ENCODE data around the gene RAPGEF1. TPM values are rescaled to one million over a fixed set of nuclear protein-coding genes. Genes with fewer than 3 reads are reported as not detected.
A peak's percentile ranks its signal among the peaks of the same experiment; 100 is the strongest.
"Not testable (repeated sequence)": the region's sequence is repeated elsewhere in the genome, so short reads cannot be mapped to it uniquely, and the experiment has no call there.

The RAPGEF1 gene
- total and polyA plus RNA-seq, 11 donors = 50.6 to 161 (median 115) TPM

GRCh38 chr9:131714161-131714646 is 25.7 kb downstream of the RAPGEF1 start:
- ATAC-seq = peak; percentile 74 to 87 (median 82)
- peaks cover 16 to 99% (median 71%) of the 10 kb centered on the region in 12 donors for H3K4me1 ChIP-seq
- no peak overlapping the region for H3K4me3 ChIP-seq
- no peaks in the 10 kb centered on the region for H3K27me3 ChIP-seq
- peak; percentile 66 to 83 (median 76) for DNase-seq
- peak in 1 of 2 donors; percentile 44 for TF ChIP-seq POLR2A (IDR thresholded peaks at IDR 0.05)
- TF ChIP-seq CTCF (IDR thresholded peaks at IDR 0.05) = no peak
- no peaks in the 10 kb centered on the region for H3K9me3 ChIP-seq
- peak overlapping the region; percentile 58 to 93 (median 84) for H3K27ac ChIP-seq
- intact Hi-C loops (cut with DNase I) = loop anchor here in 1 of 10 donors (5.0 kb wide), 1 partner anchor 47 kb away; no protein-coding TSS in a partner anchor
- peaks cover 0 to 1% (median 0%) of the 10 kb centered on the region in 9 donors for H3K36me3 ChIP-seq
- WGBS, 4 donors = 57 to 78% (median 64%) methylated on average over 10 of the region's 10 CpGs

- TF ChIP-seq CTCF (IDR thresholded peaks at IDR 0.05) = no peak
- no peak for TF ChIP-seq POLR2A (IDR thresholded peaks at IDR 0.05)
- intact Hi-C loops (cut with DNase I) = loop anchor here in 1 of 10 donors (5.0 kb wide), 1 partner anchor 46 kb away; no protein-coding TSS in a partner anchor
- Histone ChIP-seq H3K9me3 (no peaks in the 10 kb centered on the region), H3K36me3 (peaks cover 0 to 2% (median 0%) of the 10 kb centered on the region in 9 donors), H3K4me1 (peaks cover 16 to 99% (median 71%) of the 10 kb centered on the region in 12 donors), H3K27me3 (no peaks in the 10 kb centered on the region), H3K27ac (peak overlapping the region; percentile 58 to 93 (median 84)), H3K4me3 (no peak overlapping the region)
- 78 to 95% (median 87%) methylated on average over 8 of the region's 8 CpGs for WGBS, 4 donors
- ATAC-seq (no peak), DNase-seq (no peak)
Measured at GRCh38 chr9:131713016-131713415, 26.9 kb downstream of the RAPGEF1 start.

- H3K36me3 ChIP-seq = peaks cover 0 to 2% (median 0%) of the 10 kb centered on the region in 9 donors
- DNase-seq = no peak
- H3K27ac ChIP-seq = peak overlapping the region in 11 of 12 donors; percentile 66 to 93 (median 84)
- 81 to 94% (median 84%) methylated on average over 10 of the region's 10 CpGs for WGBS, 4 donors
- ATAC-seq = no peak
- no peak for TF ChIP-seq CTCF (IDR thresholded peaks at IDR 0.05)
- no peak for TF ChIP-seq POLR2A (IDR thresholded peaks at IDR 0.05)
- H3K4me3 ChIP-seq = no peak overlapping the region
- no peaks in the 10 kb centered on the region for H3K27me3 ChIP-seq
- intact Hi-C loops (cut with DNase I) = loop anchor here in 1 of 10 donors (5.0 kb wide), 1 partner anchor 45 kb away; no protein-coding TSS in a partner anchor
- no peaks in the 10 kb centered on the region for H3K9me3 ChIP-seq
- H3K4me1 ChIP-seq = peaks cover 16 to 99% (median 73%) of the 10 kb centered on the region in 12 donors
Measured at GRCh38 chr9:131712151-131712716, 27.6 kb downstream of the RAPGEF1 start.

GRCh38 chr9:131709771-131710431 is 30.0 kb downstream of the RAPGEF1 start:
- Histone ChIP-seq H3K36me3 (peaks cover 0 to 2% (median 0%) of the 10 kb centered on the region in 9 donors), H3K4me1 (peaks cover 4 to 99% (median 56%) of the 10 kb centered on the region in 12 donors), H3K4me3 (peak overlapping the region in 11 of 12 donors; percentile 13 to 61 (median 46)), H3K9me3 (no peaks in the 10 kb centered on the region), H3K27me3 (no peaks in the 10 kb centered on the region), H3K27ac (peak overlapping the region; percentile 58 to 93 (median 81))
- WGBS, 4 donors = 50 to 55% (median 52%) methylated on average over 10 of the region's 10 CpGs
- ATAC-seq (peak in 3 of 4 donors; percentile 7 to 23 (median 8)), DNase-seq (no peak)
- intact Hi-C loops (cut with DNase I) = loop anchor here in 5 of 10 donors (2.0 to 5.0 kb wide), 3 partner anchors 27 to 43 kb away; no protein-coding TSS in a partner anchor
- TF ChIP-seq POLR2A (IDR thresholded peaks at IDR 0.05) = peak in 1 of 2 donors; percentile 52
- TF ChIP-seq CTCF (IDR thresholded peaks at IDR 0.05) = peak in 1 of 12 donors; percentile 8

GRCh38 chr9:131709010-131709770 is 30.7 kb downstream of the RAPGEF1 start:
- not testable (repeated sequence) for H3K27me3 ChIP-seq, ATAC-seq, H3K36me3 ChIP-seq, H3K9me3 ChIP-seq, DNase-seq
- Histone ChIP-seq H3K4me1 (peaks cover 6 to 99% (median 61%) of the 10 kb centered on the region in 12 donors), H3K4me3 (peak overlapping the region; percentile 12 to 61 (median 44)), H3K27ac (peak overlapping the region; percentile 58 to 93 (median 81))
- intact Hi-C loops (cut with DNase I) = loop anchor here in 4 of 10 donors (2.0 to 5.0 kb wide), 2 partner anchors 28 to 37 kb away; no protein-coding TSS in a partner anchor
- 57 to 71% (median 65%) methylated on average over 14 of the region's 14 CpGs for WGBS, 4 donors
